DND-41 (cell line): ENCODE data around the gene TMEM144.

Source experiments
- EZH2 ChIP-seq: IDR thresholded peaks from 3 replicates; pipeline ENCODE4 v1.6.1; 2012; ENCODE audit warnings: borderline replicate concordance, low read depth, mild to moderate bottlenecking, moderate library complexity, low read length, inconsistent platforms; ENCODE audit not compliant: severe bottlenecking
- TF ChIP-seq, protein P1 (sequence below): IDR thresholded peaks from 2 replicates; pipeline ENCODE4 v1.5.1; 2012; ENCODE audit warnings: borderline replicate concordance, low read length, moderate library complexity, mild to moderate bottlenecking; ENCODE audit not compliant: poor library complexity, severe bottlenecking; ENCODE audit errors: extremely low read depth

GRCh38 chr4:158213466-158213865 lies 3.2 kb downstream of the TMEM144 start:
- TF ChIP-seq, protein P1, sequence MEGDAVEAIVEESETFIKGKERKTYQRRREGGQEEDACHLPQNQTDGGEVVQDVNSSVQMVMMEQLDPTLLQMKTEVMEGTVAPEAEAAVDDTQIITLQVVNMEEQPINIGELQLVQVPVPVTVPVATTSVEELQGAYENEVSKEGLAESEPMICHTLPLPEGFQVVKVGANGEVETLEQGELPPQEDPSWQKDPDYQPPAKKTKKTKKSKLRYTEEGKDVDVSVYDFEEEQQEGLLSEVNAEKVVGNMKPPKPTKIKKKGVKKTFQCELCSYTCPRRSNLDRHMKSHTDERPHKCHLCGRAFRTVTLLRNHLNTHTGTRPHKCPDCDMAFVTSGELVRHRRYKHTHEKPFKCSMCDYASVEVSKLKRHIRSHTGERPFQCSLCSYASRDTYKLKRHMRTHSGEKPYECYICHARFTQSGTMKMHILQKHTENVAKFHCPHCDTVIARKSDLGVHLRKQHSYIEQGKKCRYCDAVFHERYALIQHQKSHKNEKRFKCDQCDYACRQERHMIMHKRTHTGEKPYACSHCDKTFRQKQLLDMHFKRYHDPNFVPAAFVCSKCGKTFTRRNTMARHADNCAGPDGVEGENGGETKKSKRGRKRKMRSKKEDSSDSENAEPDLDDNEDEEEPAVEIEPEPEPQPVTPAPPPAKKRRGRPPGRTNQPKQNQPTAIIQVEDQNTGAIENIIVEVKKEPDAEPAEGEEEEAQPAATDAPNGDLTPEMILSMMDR: no peak
- TF ChIP-seq EZH2: no peak
